ENCODE measurements around the gene ZP4.
A peak's percentile ranks its signal among the peaks of the same experiment; 100 is the strongest.

Gene ZP4

DNA sequence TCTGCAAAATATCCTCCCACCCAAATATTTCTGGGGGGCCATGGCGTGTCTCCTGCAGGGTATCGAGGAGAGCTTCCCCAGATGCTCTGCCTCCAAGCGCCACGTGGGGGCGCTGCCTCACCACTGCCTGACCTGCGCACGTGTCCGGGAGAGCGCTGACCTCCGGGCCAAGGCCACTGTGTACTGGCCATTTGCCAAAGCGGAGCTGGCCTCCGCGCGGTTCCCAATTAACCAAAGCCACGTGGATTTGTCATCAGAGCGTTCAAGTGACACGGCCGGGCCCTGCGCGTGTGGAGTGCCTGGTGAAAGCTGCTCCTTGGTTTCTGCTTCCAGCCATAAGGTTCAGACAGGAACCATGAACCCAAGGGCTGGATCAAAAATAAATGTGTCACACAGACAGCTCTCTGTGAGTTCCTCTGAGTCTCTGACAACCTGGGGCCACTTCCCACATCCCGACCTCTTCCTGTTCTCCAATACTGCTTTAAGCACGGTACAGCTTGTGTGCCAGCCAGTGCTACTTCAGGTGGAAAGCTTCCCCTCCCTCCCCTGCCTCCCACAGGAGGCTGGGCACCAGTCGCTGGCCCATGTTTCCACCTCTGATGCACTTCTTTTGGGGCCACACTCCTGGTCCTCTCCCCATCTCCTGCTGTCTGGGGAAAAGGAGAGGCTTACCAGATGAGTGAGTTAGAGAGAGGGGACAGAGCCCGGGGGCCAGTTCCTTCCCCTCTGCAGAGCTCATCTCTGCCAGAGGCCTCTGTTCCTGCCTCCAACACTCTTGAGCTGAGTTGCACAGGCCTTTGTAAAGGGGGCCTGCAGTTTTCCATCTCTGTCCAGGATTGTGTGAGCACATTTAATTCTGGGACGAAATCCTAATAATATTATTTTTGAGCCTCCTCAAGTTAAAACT, 26.1 kb downstream of the ZP4 start:
- Histone ChIP-seq H3K9ac (ENCODE audit: low read length) (peak overlapping the region; percentile 43), H3K4me2 (ENCODE audit: low read length, poor library complexity, severe bottlenecking) (peak overlapping the region; percentile 57), H3K79me1 (replicated peaks; ENCODE audit: low read length, poor library complexity, severe bottlenecking) (no peaks in the 10 kb centered on the region), H2BK15ac (ENCODE audit: low read depth, poor library complexity, severe bottlenecking) (no peak overlapping the region), H3K27ac (ENCODE audit: low read length, poor library complexity, severe bottlenecking) (peak overlapping the region; percentile 57), H2AFZ (ENCODE audit: low read depth, low read length) (no peak overlapping the region), H3K14ac (ENCODE audit: low read length in 2 of 2) (no peak overlapping the region), H3K9me3 (ENCODE audit: control insufficient read depth, low read length) (no peaks in the 10 kb centered on the region), H3K23ac (ENCODE audit: low read length in 2 of 2) (no peak overlapping the region), H3K4me1 (ENCODE audit: control insufficient read depth, insufficient read depth, low read depth, low read length) (peaks cover 6% of the 10 kb centered on the region), H3K27me3 (ENCODE audit: control insufficient read depth in 1 of 2, insufficient read depth in 1 of 2, low read length in 2 of 2) (peaks cover 0 to 5% of the 10 kb centered on the region in 2 experiments), H3K36me3 (ENCODE audit: control insufficient read depth in 1 of 2, insufficient read depth in 2 of 2, low read depth in 1 of 2, low read length in 2 of 2) (no peaks in the 10 kb centered on the region), H4K91ac (ENCODE audit: low read length) (no peak overlapping the region), H2AK5ac (ENCODE audit: low read length, severe bottlenecking) (peak overlapping the region; percentile 40), H2BK12ac (ENCODE audit: low read length in 2 of 2) (no peak overlapping the region), H3K4ac (ENCODE audit: low read depth in 1 of 2, low read length in 2 of 2) (no peak overlapping the region), H4K8ac (ENCODE audit: low read length) (peak overlapping the region; percentile 53), H2BK120ac (ENCODE audit: low read depth, low read length) (no peak overlapping the region), H2BK5ac (ENCODE audit: low read depth, low read length, poor library complexity, severe bottlenecking) (peak overlapping the region; percentile 69), H3K4me3 (ENCODE audit: insufficient read depth in 1 of 2, low read depth in 1 of 2, low read length in 2 of 2) (peak overlapping the region in 1 of 2 experiments; percentile 52), H3K18ac (ENCODE audit: low read depth in 1 of 2, low read length in 2 of 2) (no peak overlapping the region)
- peak; percentile 46 for DNase-seq
- 22% methylated on average over 24 of the region's 25 CpGs for WGBS

- no peak overlapping the region for H3K4me3 ChIP-seq (ENCODE audit: insufficient read depth in 1 of 2, low read depth in 1 of 2, low read length in 2 of 2)
- H4K91ac ChIP-seq (ENCODE audit: low read length): no peak overlapping the region
- no peak overlapping the region for H3K4me2 ChIP-seq (ENCODE audit: low read length, poor library complexity, severe bottlenecking)
- no peak overlapping the region for H3K14ac ChIP-seq (ENCODE audit: low read length in 2 of 2)
- no peak overlapping the region for H2BK120ac ChIP-seq (ENCODE audit: low read depth, low read length)
- no peak overlapping the region for H2AFZ ChIP-seq (ENCODE audit: low read depth, low read length)
- 94% methylated on average over 2 of the region's 2 CpGs for WGBS
- no peak overlapping the region for H3K23ac ChIP-seq (ENCODE audit: low read length in 2 of 2)
- H3K9ac ChIP-seq (ENCODE audit: low read length): no peak overlapping the region
- no peak overlapping the region for H3K27ac ChIP-seq (ENCODE audit: low read length, poor library complexity, severe bottlenecking)
- H3K36me3 ChIP-seq (ENCODE audit: control insufficient read depth in 1 of 2, insufficient read depth in 2 of 2, low read depth in 1 of 2, low read length in 2 of 2): no peaks in the 10 kb centered on the region
- H2BK15ac ChIP-seq (ENCODE audit: low read depth, poor library complexity, severe bottlenecking): no peak overlapping the region
- peak overlapping the region; percentile 74 for H2AK5ac ChIP-seq (ENCODE audit: low read length, severe bottlenecking)
- peaks cover 6% of the 10 kb centered on the region for H3K4me1 ChIP-seq (ENCODE audit: control insufficient read depth, insufficient read depth, low read depth, low read length)
- no peak overlapping the region for H2BK12ac ChIP-seq (ENCODE audit: low read length in 2 of 2)
- peaks cover 0 to 5% of the 10 kb centered on the region in 2 experiments for H3K27me3 ChIP-seq (ENCODE audit: control insufficient read depth in 1 of 2, insufficient read depth in 1 of 2, low read length in 2 of 2)
- DNase-seq: no peak
- H3K9me3 ChIP-seq (ENCODE audit: control insufficient read depth, low read length): no peaks in the 10 kb centered on the region
- no peak overlapping the region for H3K4ac ChIP-seq (ENCODE audit: low read depth in 1 of 2, low read length in 2 of 2)
- H3K18ac ChIP-seq (ENCODE audit: low read depth in 1 of 2, low read length in 2 of 2): no peak overlapping the region
- no peaks in the 10 kb centered on the region for H3K79me1 ChIP-seq (replicated peaks; ENCODE audit: low read length, poor library complexity, severe bottlenecking)
- no peak overlapping the region for H4K8ac ChIP-seq (ENCODE audit: low read length)
- H2BK5ac ChIP-seq (ENCODE audit: low read depth, low read length, poor library complexity, severe bottlenecking): no peak overlapping the region
Observed at GRCh38 chr1:237863234-237863633, 27.5 kb downstream of the ZP4 start.

- Histone ChIP-seq H3K27me3 (ENCODE audit: control insufficient read depth in 1 of 2, insufficient read depth in 1 of 2, low read length in 2 of 2) (peaks cover 0 to 5% of the 10 kb centered on the region in 2 experiments), H3K36me3 (ENCODE audit: control insufficient read depth in 1 of 2, insufficient read depth in 2 of 2, low read depth in 1 of 2, low read length in 2 of 2) (no peaks in the 10 kb centered on the region), H2AFZ (ENCODE audit: low read depth, low read length) (no peak overlapping the region), H3K4me2 (ENCODE audit: low read length, poor library complexity, severe bottlenecking) (no peak overlapping the region), H3K27ac (ENCODE audit: low read length, poor library complexity, severe bottlenecking) (no peak overlapping the region), H2BK5ac (ENCODE audit: low read depth, low read length, poor library complexity, severe bottlenecking) (no peak overlapping the region), H3K9ac (ENCODE audit: low read length) (no peak overlapping the region), H4K91ac (ENCODE audit: low read length) (no peak overlapping the region), H3K4me1 (ENCODE audit: control insufficient read depth, insufficient read depth, low read depth, low read length) (peaks cover 6% of the 10 kb centered on the region), H2BK12ac (ENCODE audit: low read length in 2 of 2) (no peak overlapping the region), H3K79me1 (replicated peaks; ENCODE audit: low read length, poor library complexity, severe bottlenecking) (no peaks in the 10 kb centered on the region), H3K18ac (ENCODE audit: low read depth in 1 of 2, low read length in 2 of 2) (no peak overlapping the region), H2AK5ac (ENCODE audit: low read length, severe bottlenecking) (peak overlapping the region; percentile 15), H4K8ac (ENCODE audit: low read length) (no peak overlapping the region), H2BK15ac (ENCODE audit: low read depth, poor library complexity, severe bottlenecking) (no peak overlapping the region), H2BK120ac (ENCODE audit: low read depth, low read length) (no peak overlapping the region), H3K4me3 (ENCODE audit: insufficient read depth in 1 of 2, low read depth in 1 of 2, low read length in 2 of 2) (no peak overlapping the region), H3K4ac (ENCODE audit: low read depth in 1 of 2, low read length in 2 of 2) (no peak overlapping the region), H3K14ac (ENCODE audit: low read length in 2 of 2) (no peak overlapping the region), H3K9me3 (ENCODE audit: control insufficient read depth, low read length) (no peaks in the 10 kb centered on the region), H3K23ac (ENCODE audit: low read length in 2 of 2) (no peak overlapping the region)
- WGBS: 94% methylated on average over 4 of the region's 8 CpGs
- DNase-seq: no peak
Observed at GRCh38 chr1:237861944-237862343, 28.8 kb downstream of the ZP4 start.

DNA sequence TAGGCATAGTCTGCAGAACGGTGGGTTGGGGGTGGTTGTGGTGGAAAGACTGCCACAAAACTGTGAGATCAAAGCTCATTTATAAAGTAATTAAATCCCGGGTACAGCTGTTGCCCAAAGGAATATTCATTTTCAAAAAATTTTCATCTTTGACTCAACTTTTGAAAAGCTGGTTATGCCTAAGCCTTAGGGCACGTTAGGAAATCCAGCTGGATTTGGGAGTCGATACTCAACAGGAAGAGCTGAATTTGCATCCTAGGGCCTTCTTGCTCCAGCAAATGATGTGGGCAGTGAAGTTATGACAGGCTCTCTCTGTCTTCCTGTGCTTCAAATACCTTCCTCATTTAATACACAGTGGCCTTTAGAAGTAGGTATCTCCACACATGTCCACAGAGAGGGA, 31.7 kb downstream of the ZP4 start:
- Histone ChIP-seq H3K4me3 (ENCODE audit: insufficient read depth in 1 of 2, low read depth in 1 of 2, low read length in 2 of 2) (no peak overlapping the region), H2BK120ac (ENCODE audit: low read depth, low read length) (no peak overlapping the region), H3K4me1 (ENCODE audit: control insufficient read depth, insufficient read depth, low read depth, low read length) (no peaks in the 10 kb centered on the region), H2BK15ac (ENCODE audit: low read depth, poor library complexity, severe bottlenecking) (no peak overlapping the region), H3K23ac (ENCODE audit: low read length in 2 of 2) (no peak overlapping the region), H3K27me3 (ENCODE audit: control insufficient read depth in 1 of 2, insufficient read depth in 1 of 2, low read length in 2 of 2) (peaks cover 0 to 5% of the 10 kb centered on the region in 2 experiments), H3K79me1 (replicated peaks; ENCODE audit: low read length, poor library complexity, severe bottlenecking) (no peaks in the 10 kb centered on the region), H2BK12ac (ENCODE audit: low read length in 2 of 2) (no peak overlapping the region), H4K91ac (ENCODE audit: low read length) (no peak overlapping the region), H3K4me2 (ENCODE audit: low read length, poor library complexity, severe bottlenecking) (no peak overlapping the region), H4K8ac (ENCODE audit: low read length) (no peak overlapping the region), H3K9ac (ENCODE audit: low read length) (no peak overlapping the region), H3K36me3 (ENCODE audit: control insufficient read depth in 1 of 2, insufficient read depth in 2 of 2, low read depth in 1 of 2, low read length in 2 of 2) (no peaks in the 10 kb centered on the region), H3K9me3 (ENCODE audit: control insufficient read depth, low read length) (no peaks in the 10 kb centered on the region), H2AK5ac (ENCODE audit: low read length, severe bottlenecking) (no peak overlapping the region), H3K4ac (ENCODE audit: low read depth in 1 of 2, low read length in 2 of 2) (no peak overlapping the region), H3K18ac (ENCODE audit: low read depth in 1 of 2, low read length in 2 of 2) (no peak overlapping the region), H2BK5ac (ENCODE audit: low read depth, low read length, poor library complexity, severe bottlenecking) (no peak overlapping the region), H3K14ac (ENCODE audit: low read length in 2 of 2) (no peak overlapping the region), H3K27ac (ENCODE audit: low read length, poor library complexity, severe bottlenecking) (no peak overlapping the region), H2AFZ (ENCODE audit: low read depth, low read length) (no peak overlapping the region)
- no peak for DNase-seq
- WGBS: 65% methylated on average over 4 of the region's 4 CpGs

Data from mesenchymal stem cell (in vitro differentiated cells and primary cell).